IMR-90 (cell line): ENCODE data around the gene COX10. TPM values are rescaled to one million over a fixed set of nuclear protein-coding genes. Genes with fewer than 3 reads are reported as not detected.

Experiments
- ATAC-seq: fragments of 200-7000 bp; cut with Tn5 transposase; 2 replicates; pipeline ENCODE4 v1.9.1; 2020; ENCODE audit warnings: low read depth, mild to moderate bottlenecking, moderate library complexity
- BruUV-seq: library from RNA; stranded (reverse); fragments of 400-500 nt; replicated peaks from 2 replicates; lab custom pipeline; 2021; lab: Mats Ljungman, UMichigan
- CTCF ChIA-PET: fragments of 300-600 bp; formaldehyde crosslinking; extraction: SDS; loops from one replicate; lab custom pipeline; 2021; ENCODE audit warnings: antibody characterized with exemption; lab: Yijun Ruan, JAX
- POLR2A ChIA-PET: fragments of 300-600 bp; sonication (Branson Sonifier 250); formaldehyde crosslinking; loops from one replicate; lab custom pipeline; 2022; ENCODE audit warnings: antibody characterized with exemption; ENCODE audit not compliant: unreplicated experiment; lab: Charles Lee
- DNase-seq: peaks from one replicate; pipeline ENCODE4 v3.0.0; 2013
- H2AFZ ChIP-seq: replicated peaks from 2 replicates; pipeline ENCODE3; 2013; ENCODE audit warnings: low read length, mild to moderate bottlenecking; ENCODE audit not compliant: poor library complexity
- H2AK5ac ChIP-seq: 2 replicates; pipeline ENCODE4 v1.6.1; 2013; ENCODE audit warnings: low read depth, low read length, inconsistent platforms
- H2AK9ac ChIP-seq: replicated peaks from 2 replicates; pipeline ENCODE3; 2013; ENCODE audit warnings: mild to moderate bottlenecking, low read depth, low read length, moderate library complexity; ENCODE audit not compliant: poor library complexity
- H2BK120ac ChIP-seq: 2 replicates; pipeline ENCODE4 v1.6.1; 2013; ENCODE audit warnings: low read depth, low read length, inconsistent platforms
- H2BK15ac ChIP-seq: 3 replicates; pipeline ENCODE4 v1.6.1; 2013; ENCODE audit warnings: low read depth, low read length, inconsistent platforms
- H2BK20ac ChIP-seq: 2 replicates; pipeline ENCODE4 v1.6.1; 2013; ENCODE audit warnings: low read depth, mild to moderate bottlenecking, inconsistent platforms, low read length, moderate library complexity
- H2BK5ac ChIP-seq: 2 replicates; pipeline ENCODE4 v1.6.1; 2013; ENCODE audit warnings: mild to moderate bottlenecking, low read depth, low read length, inconsistent platforms; ENCODE audit not compliant: poor library complexity, severe bottlenecking
- H3K14ac ChIP-seq: replicated peaks from 2 replicates; pipeline ENCODE4 v1.6.1; 2013; ENCODE audit warnings: low read depth, low read length, inconsistent platforms
- H3K18ac ChIP-seq: 2 replicates; pipeline ENCODE4 v1.6.1; 2013; ENCODE audit warnings: low read depth, low read length, control low read depth
- H3K23ac ChIP-seq: 2 replicates; pipeline ENCODE4 v1.6.1; 2013; ENCODE audit warnings: low read depth, low read length, inconsistent platforms
- H3K27ac ChIP-seq: 2 replicates; pipeline ENCODE4 v1.5.1; 2013; ENCODE audit warnings: mild to moderate bottlenecking, control low read depth, low read length; ENCODE audit not compliant: insufficient read depth
- H3K27me3 ChIP-seq: 2 replicates; pipeline ENCODE4 v1.6.1; 2013; ENCODE audit warnings: low read length; ENCODE audit not compliant: control insufficient read depth, insufficient read depth
- H3K36me3 ChIP-seq: 2 replicates; pipeline ENCODE4 v1.6.1; 2013; ENCODE audit warnings: low read length, mixed read lengths; ENCODE audit not compliant: control insufficient read depth, insufficient read depth
- H3K4ac ChIP-seq: 2 replicates; pipeline ENCODE4 v1.6.1; 2013; ENCODE audit warnings: low read depth, low read length, inconsistent platforms
- H3K4me1 ChIP-seq: 2 replicates; pipeline ENCODE4 v1.6.1; 2013; ENCODE audit warnings: low read length, mixed read lengths; ENCODE audit not compliant: control insufficient read depth, insufficient read depth
- H3K4me2 ChIP-seq: 2 replicates; pipeline ENCODE4 v1.6.1; 2013; ENCODE audit warnings: low read depth, mild to moderate bottlenecking, control low read depth, low read length, moderate library complexity
- H3K4me3 ChIP-seq: 2 replicates; pipeline ENCODE4 v1.5.1; 2013; ENCODE audit warnings: low read depth, mild to moderate bottlenecking, control low read depth, low read length, moderate library complexity; ENCODE audit not compliant: insufficient read depth
- H3K56ac ChIP-seq: 2 replicates; pipeline ENCODE4 v1.6.1; 2013; ENCODE audit warnings: low read length, inconsistent platforms; ENCODE audit not compliant: insufficient read depth; ENCODE audit errors: extremely low read depth
- H3K79me1 ChIP-seq, 2 experiments: 2 replicates each; pipeline ENCODE4 v1.6.1; 2013; ENCODE audit warnings: low read length in 2 of 2, inconsistent platforms in 1 of 2, low read depth in 1 of 2
- H3K9ac ChIP-seq: 2 replicates; pipeline ENCODE4 v1.6.1; 2013; ENCODE audit warnings: low read depth, low read length, control low read depth
- H3K9me1 ChIP-seq: 2 replicates; pipeline ENCODE4 v1.6.1; 2013; ENCODE audit warnings: low read length, inconsistent platforms; ENCODE audit not compliant: insufficient read depth
- H3K9me3 ChIP-seq: 2 replicates; pipeline ENCODE4 v1.6.1; 2013; ENCODE audit warnings: low read length; ENCODE audit not compliant: control insufficient read depth, insufficient read depth
- H4K20me1 ChIP-seq: 2 replicates; pipeline ENCODE4 v1.6.1; 2013; ENCODE audit warnings: low read length, inconsistent platforms; ENCODE audit not compliant: insufficient read depth
- H4K5ac ChIP-seq: 2 replicates; pipeline ENCODE4 v1.6.1; 2013; ENCODE audit warnings: mild to moderate bottlenecking, low read depth, low read length, control low read depth
- H4K8ac ChIP-seq, 2 experiments: 2 replicates each; pipeline ENCODE4 v1.6.1; 2013; ENCODE audit warnings: low read depth in 2 of 2, low read length in 2 of 2, control low read depth in 1 of 2, inconsistent platforms in 1 of 2
- H4K91ac ChIP-seq: 2 replicates; pipeline ENCODE4 v1.6.1; 2013; ENCODE audit warnings: low read depth, low read length, inconsistent platforms; ENCODE audit not compliant: insufficient read depth
- BHLHE40 ChIP-seq: fragments of 150-350 bp; IDR thresholded peaks from 2 replicates; pipeline ENCODE4 v1.6.1; 2016; ENCODE audit warnings: mild to moderate bottlenecking, low read depth, low read length
- CEBPB ChIP-seq: IDR thresholded peaks from 2 replicates; pipeline ENCODE4 v1.6.1; 2012; ENCODE audit warnings: low read depth, low read length, improper control_type of control experiment
- CHD1 ChIP-seq: IDR thresholded peaks from 2 replicates; pipeline ENCODE4 v1.6.1; 2012; ENCODE audit warnings: low read depth, low read length, improper control_type of control experiment
- FOS ChIP-seq: fragments of 150-350 bp; IDR thresholded peaks from 2 replicates; pipeline ENCODE4 v1.6.1; 2016; ENCODE audit warnings: low read depth, low read length
- MAFK ChIP-seq: IDR thresholded peaks from 2 replicates; pipeline ENCODE4 v1.6.1; 2012; ENCODE audit warnings: low read depth, low read length, improper control_type of control experiment
- MAZ ChIP-seq: IDR thresholded peaks from 2 replicates; pipeline ENCODE4 v1.6.1; 2012; ENCODE audit warnings: low read depth, mild to moderate bottlenecking, low read length, improper control_type of control experiment, moderate library complexity, borderline replicate concordance
- MXI1 ChIP-seq: IDR thresholded peaks from 2 replicates; pipeline ENCODE4 v1.6.1; 2012; ENCODE audit warnings: low read depth, mild to moderate bottlenecking, low read length, moderate library complexity, borderline replicate concordance
- NFE2L2 ChIP-seq: fragments of 150-350 bp; IDR thresholded peaks from 2 replicates; pipeline ENCODE4 v1.6.1; 2016; ENCODE audit warnings: low read depth, mild to moderate bottlenecking, low read length
- POLR2A ChIP-seq: IDR thresholded peaks from 2 replicates; pipeline ENCODE4 v1.6.1; 2012; ENCODE audit warnings: mild to moderate bottlenecking, low read depth, low read length
- RAD21 ChIP-seq: IDR thresholded peaks from 2 replicates; pipeline ENCODE4 v1.6.1; 2012; ENCODE audit warnings: low read length, improper control_type of control experiment
- RCOR1 ChIP-seq: IDR thresholded peaks from 2 replicates; pipeline ENCODE4 v1.6.1; 2012; ENCODE audit warnings: mild to moderate bottlenecking, low read length, improper control_type of control experiment; ENCODE audit not compliant: insufficient replicate concordance
- RFX5 ChIP-seq: IDR thresholded peaks from 2 replicates; pipeline ENCODE4 v1.8.0; 2012; ENCODE audit warnings: low read depth, mild to moderate bottlenecking, low read length, moderate library complexity
- SMC3 ChIP-seq: fragments of 150-350 bp; IDR thresholded peaks from 2 replicates; pipeline ENCODE4 v1.6.1; 2016; ENCODE audit warnings: low read depth, mild to moderate bottlenecking, antibody characterized with exemption, low read length, moderate library complexity
- USF2 ChIP-seq: fragments of 150-350 bp; IDR thresholded peaks from 2 replicates; pipeline ENCODE4 v1.6.1; 2017; ENCODE audit warnings: mild to moderate bottlenecking, antibody characterized with exemption, low read length, low read depth
- WGBS, 2 experiments: methylation state at CpG; one replicate each; pipeline versions ENCODE4 v1.1.5 to v1.1.7; 2013; ENCODE audit warnings: missing lambda C conversion rate in 2 of 2; ENCODE audit not compliant: insufficient read length in 1 of 2; ENCODE audit errors: extremely low coverage in 2 of 2; 5-methylcytosine and 5-hydroxymethylcytosine counted together
- dilution Hi-C: fragments of 300-500 bp; cut with HindIII; formaldehyde crosslinking; loops from one replicate; pipeline ENCODE4 v1.14.3; 2018; ENCODE audit warnings: low sequenced_read_pairs; ENCODE audit not compliant: unreplicated experiment
- in situ Hi-C: fragments of 300-500 bp; cut with MboI; formaldehyde crosslinking; loops from 3 replicates; pipeline ENCODE4 v1.14.3; 2019; ENCODE audit warnings: low sequenced_read_pairs, inconsistent platforms, mixed read lengths
- intact Hi-C: fragments of 100-400 bp; cut with micrococcal nuclease; formaldehyde crosslinking; loops from 2 replicates; pipeline ENCODE4 v1.10.0; 2022
- polyA plus RNA-seq, 3 experiments: library from polyadenylated mRNA; depleted of rRNA; stranded (reverse); fragments of >200 nt; gene quantifications; 2 replicates each; pipeline ENCODE4 v1.2.3, GENCODE V29; 2012; ENCODE audit warnings: low replicate concordance in 1 of 3
- total RNA-seq: library from RNA; depleted of rRNA; stranded (reverse); fragments of >200 nt; gene quantifications from 2 replicates; pipeline ENCODE4 v1.2.3, GENCODE V29; 2012
- TF ChIP-seq, protein P1 (sequence below): fragments of 150-350 bp; IDR thresholded peaks from 2 replicates; pipeline ENCODE4 v1.6.1; 2016; ENCODE audit warnings: low read depth, mild to moderate bottlenecking, low read length, moderate library complexity, borderline replicate concordance
- TF ChIP-seq, protein P2 (sequence below): conservative IDR thresholded peaks from 2 replicates; pipeline ENCODE4 v1.5.1; 2012; ENCODE audit warnings: mild to moderate bottlenecking, low read depth, low read length, improper control_type of control experiment

COX10 gene
- total and polyA plus RNA-seq, 2 of the 4 experiments (the other 2 are of a cell fraction): 15.4 to 16.1 TPM

- H3K9me3 ChIP-seq: no peaks in the 10 kb centered on the region
- H3K14ac ChIP-seq: no peak overlapping the region
- no TSS peak for BruUV-seq
- peaks cover 10% of the 10 kb centered on the region for H3K9me1 ChIP-seq
- peaks cover 8% of the 10 kb centered on the region for H3K4me1 ChIP-seq
- H2BK20ac ChIP-seq: no peak overlapping the region
- H3K9ac ChIP-seq: no peak overlapping the region
- ATAC-seq (no peak), DNase-seq (no peak)
- no peak overlapping the region for H2BK15ac ChIP-seq
- H3K56ac ChIP-seq: no peak overlapping the region
- H3K23ac ChIP-seq: no peak overlapping the region
- TF ChIP-seq BHLHE40 (no peak), CEBPB (no peak), SMC3 (no peak), MAFK (no peak), NFE2L2 (no peak), USF2 (no peak), RFX5 (no peak), RAD21 (no peak), MXI1 (no peak), MAZ (no peak), POLR2A (no peak), FOS (no peak), RCOR1 (no peak), CHD1 (no peak)
- TF ChIP-seq, protein P1, sequence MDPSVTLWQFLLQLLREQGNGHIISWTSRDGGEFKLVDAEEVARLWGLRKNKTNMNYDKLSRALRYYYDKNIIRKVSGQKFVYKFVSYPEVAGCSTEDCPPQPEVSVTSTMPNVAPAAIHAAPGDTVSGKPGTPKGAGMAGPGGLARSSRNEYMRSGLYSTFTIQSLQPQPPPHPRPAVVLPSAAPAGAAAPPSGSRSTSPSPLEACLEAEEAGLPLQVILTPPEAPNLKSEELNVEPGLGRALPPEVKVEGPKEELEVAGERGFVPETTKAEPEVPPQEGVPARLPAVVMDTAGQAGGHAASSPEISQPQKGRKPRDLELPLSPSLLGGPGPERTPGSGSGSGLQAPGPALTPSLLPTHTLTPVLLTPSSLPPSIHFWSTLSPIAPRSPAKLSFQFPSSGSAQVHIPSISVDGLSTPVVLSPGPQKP: no peak
- TF ChIP-seq, protein P2, sequence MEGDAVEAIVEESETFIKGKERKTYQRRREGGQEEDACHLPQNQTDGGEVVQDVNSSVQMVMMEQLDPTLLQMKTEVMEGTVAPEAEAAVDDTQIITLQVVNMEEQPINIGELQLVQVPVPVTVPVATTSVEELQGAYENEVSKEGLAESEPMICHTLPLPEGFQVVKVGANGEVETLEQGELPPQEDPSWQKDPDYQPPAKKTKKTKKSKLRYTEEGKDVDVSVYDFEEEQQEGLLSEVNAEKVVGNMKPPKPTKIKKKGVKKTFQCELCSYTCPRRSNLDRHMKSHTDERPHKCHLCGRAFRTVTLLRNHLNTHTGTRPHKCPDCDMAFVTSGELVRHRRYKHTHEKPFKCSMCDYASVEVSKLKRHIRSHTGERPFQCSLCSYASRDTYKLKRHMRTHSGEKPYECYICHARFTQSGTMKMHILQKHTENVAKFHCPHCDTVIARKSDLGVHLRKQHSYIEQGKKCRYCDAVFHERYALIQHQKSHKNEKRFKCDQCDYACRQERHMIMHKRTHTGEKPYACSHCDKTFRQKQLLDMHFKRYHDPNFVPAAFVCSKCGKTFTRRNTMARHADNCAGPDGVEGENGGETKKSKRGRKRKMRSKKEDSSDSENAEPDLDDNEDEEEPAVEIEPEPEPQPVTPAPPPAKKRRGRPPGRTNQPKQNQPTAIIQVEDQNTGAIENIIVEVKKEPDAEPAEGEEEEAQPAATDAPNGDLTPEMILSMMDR: no peak
- intact Hi-C loops (no loop called here), dilution Hi-C loops (no loop called here), in situ Hi-C loops (no loop called here)
- H3K36me3 ChIP-seq: no peaks in the 10 kb centered on the region
- 63% methylated on average over 1 of the region's 4 CpGs; no CpG with 5 or more reads in 1 of the 2 experiments for WGBS, 2 experiments
- H3K4me2 ChIP-seq: no peak overlapping the region
- H3K4me3 ChIP-seq: no peak overlapping the region
- peaks cover 15 to 26% of the 10 kb centered on the region in 2 experiments; a peak in 3 of 4 replicates for H3K79me1 ChIP-seq
- H4K20me1 ChIP-seq: peaks cover 6% of the 10 kb centered on the region; the same call in 1 of the 2 replicates
- no peak overlapping the region for H2AK9ac ChIP-seq
- no peak overlapping the region for H4K8ac ChIP-seq
- no peak overlapping the region for H2BK120ac ChIP-seq
- POLR2A ChIA-PET: no interaction called here
- no peak overlapping the region for H2AK5ac ChIP-seq
- CTCF ChIA-PET: no interaction called here
- H2BK5ac ChIP-seq: no peak overlapping the region
- H4K5ac ChIP-seq: no peak overlapping the region
- H3K4ac ChIP-seq: no peak overlapping the region
- H2AFZ ChIP-seq: no peak overlapping the region
- no peaks in the 10 kb centered on the region for H3K27me3 ChIP-seq
- no peak overlapping the region for H3K27ac ChIP-seq
- no peak overlapping the region for H3K18ac ChIP-seq
- no peak overlapping the region for H4K91ac ChIP-seq
Observed at GRCh38 chr17:14152721-14153120, 83.4 kb downstream of the COX10 start.
